HG02571 (cell line): ENCODE data around the gene DYNLT5.
A peak's percentile ranks its signal among the peaks of the same experiment; 100 is the strongest.
"Not testable (repeated sequence)": the region's sequence is repeated elsewhere in the genome, so short reads cannot be mapped to it uniquely, and the experiment has no call there.

ENCODE experiments used
- ATAC-seq: cut with Tn5 transposase; IDR thresholded peaks from one replicate; pipeline ENCODE4 v1.9.1; 2021; ENCODE audit warnings: mild to moderate bottlenecking, moderate library complexity; ENCODE audit not compliant: unreplicated experiment

DYNLT5 gene

GRCh38 chr1:66752000-66752592, at the start of gene DYNLT5:
DYNLT5 (plus strand) TSS chr1:66752459; CDS start chr1:66754659, 2,200 bp downstream.
- no peak for ATAC-seq

GRCh38 chr1:66704177-66704875, 47.9 kb upstream of the DYNLT5 start:
- ATAC-seq = no peak

GRCh38 chr1:66705110-66705509, 47.1 kb upstream of the DYNLT5 start:
- ATAC-seq = no peak

GRCh38 chr1:66711420-66711819, 40.8 kb upstream of the DYNLT5 start:
- no peak for ATAC-seq

- ATAC-seq = no peak
Observed at GRCh38 chr1:66712839-66713238, 39.4 kb upstream of the DYNLT5 start.

- ATAC-seq = no peak
Observed at GRCh38 chr1:66723985-66724384, 28.3 kb upstream of the DYNLT5 start.

- ATAC-seq = peak; percentile 80
Observed at GRCh38 chr1:66725885-66726665, 26.2 kb upstream of the DYNLT5 start.

- no peak for ATAC-seq
Observed at GRCh38 chr1:66728021-66728420, 24.2 kb upstream of the DYNLT5 start.

- not testable (repeated sequence) for ATAC-seq
Observed at GRCh38 chr1:66728716-66729115, 23.5 kb upstream of the DYNLT5 start.

- no peak for ATAC-seq
Observed at GRCh38 chr1:66729119-66729518, 23.1 kb upstream of the DYNLT5 start.

GRCh38 chr1:66729523-66729922, 22.7 kb upstream of the DYNLT5 start:
- no peak for ATAC-seq

- ATAC-seq = no peak
Observed at GRCh38 chr1:66730462-66730861, 21.8 kb upstream of the DYNLT5 start.

GRCh38 chr1:66731170-66731865, 20.9 kb upstream of the DYNLT5 start:
- no peak for ATAC-seq

GRCh38 chr1:66732407-66733166, 19.7 kb upstream of the DYNLT5 start:
- no peak for ATAC-seq

- ATAC-seq = no peak
Observed at GRCh38 chr1:66733348-66734017, 18.8 kb upstream of the DYNLT5 start.

GRCh38 chr1:66734531-66734930, 17.7 kb upstream of the DYNLT5 start:
- not testable (repeated sequence) for ATAC-seq

- no peak for ATAC-seq
Observed at GRCh38 chr1:66737836-66738235, 14.4 kb upstream of the DYNLT5 start.

GRCh38 chr1:66739401-66740157, 12.7 kb upstream of the DYNLT5 start:
- no peak for ATAC-seq

- no peak for ATAC-seq
Observed at GRCh38 chr1:66745451-66745850, 6.8 kb upstream of the DYNLT5 start.
